Nucleus accumbens (tissue), 56 donors: ENCODE results near the gene TYR.
A peak's percentile ranks its signal among the peaks of the same experiment; 100 is the strongest.
"Not testable (repeated sequence)": the region's sequence is repeated elsewhere in the genome, so short reads cannot be mapped to it uniquely, and the experiment has no call there.

Experiments used
- DNase-seq, 56 donors: peaks; one replicate each; lab custom pipeline; 2025; lab: John Stamatoyannopoulos, UW

Gene TYR

DNA sequence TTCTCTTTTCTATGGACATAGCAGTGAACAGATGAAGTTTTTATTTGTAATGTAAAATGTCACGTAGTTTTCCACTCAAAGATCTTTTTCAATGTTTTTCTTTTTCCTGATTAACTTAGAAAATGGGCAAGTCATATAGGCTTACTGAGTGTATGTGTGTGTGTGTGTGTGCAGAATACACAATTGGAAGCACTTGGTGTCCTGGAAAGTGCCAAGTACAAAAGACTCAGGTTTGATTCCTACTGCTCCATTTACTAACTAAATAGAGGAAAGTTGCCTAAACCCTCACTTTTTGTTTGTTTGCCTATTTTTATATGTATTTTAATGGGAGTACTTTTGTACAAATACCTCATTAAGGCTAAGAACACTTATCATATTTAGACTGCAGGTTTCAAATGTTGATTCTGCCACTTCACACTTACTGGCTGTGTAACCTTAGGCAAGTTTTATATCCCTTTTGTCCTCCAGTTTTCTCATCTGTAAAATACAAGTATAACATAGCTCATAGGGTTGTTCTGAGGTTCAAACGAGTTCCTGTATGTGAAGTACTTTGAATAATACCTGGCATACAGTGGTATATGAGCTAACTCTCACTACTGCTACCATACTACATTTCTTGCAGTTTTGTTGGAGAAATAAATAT lies 90.1 kb downstream of the TYR start:
- DNase-seq: no peak

DNA sequence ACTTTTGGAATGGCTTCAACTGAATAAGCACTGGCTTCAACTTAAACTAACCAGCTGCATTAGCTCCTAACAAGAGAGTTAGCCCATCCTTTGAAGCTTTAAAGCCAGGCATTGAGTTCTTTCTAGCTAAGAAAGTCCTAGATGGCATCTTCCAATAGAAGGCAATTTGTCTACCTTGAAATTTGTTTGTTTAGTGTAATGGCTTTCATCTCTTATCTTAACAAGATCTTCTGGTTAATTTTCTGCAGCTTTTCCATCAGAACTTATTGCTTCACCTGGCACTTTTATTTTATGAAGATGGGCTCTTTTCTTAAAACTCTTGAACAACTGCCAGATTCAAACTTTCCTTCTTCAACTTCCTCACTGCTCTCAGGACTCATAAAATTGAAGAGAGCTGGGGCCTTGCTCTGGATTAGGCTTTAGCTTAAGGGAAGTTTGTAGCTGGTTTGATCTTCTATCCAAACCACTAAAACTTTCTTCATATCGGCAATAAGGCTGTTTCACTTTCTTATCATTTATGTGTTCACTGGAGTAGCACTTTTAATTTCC lies 94.9 kb downstream of the TYR start:
- not testable (repeated sequence) for DNase-seq

DNA sequence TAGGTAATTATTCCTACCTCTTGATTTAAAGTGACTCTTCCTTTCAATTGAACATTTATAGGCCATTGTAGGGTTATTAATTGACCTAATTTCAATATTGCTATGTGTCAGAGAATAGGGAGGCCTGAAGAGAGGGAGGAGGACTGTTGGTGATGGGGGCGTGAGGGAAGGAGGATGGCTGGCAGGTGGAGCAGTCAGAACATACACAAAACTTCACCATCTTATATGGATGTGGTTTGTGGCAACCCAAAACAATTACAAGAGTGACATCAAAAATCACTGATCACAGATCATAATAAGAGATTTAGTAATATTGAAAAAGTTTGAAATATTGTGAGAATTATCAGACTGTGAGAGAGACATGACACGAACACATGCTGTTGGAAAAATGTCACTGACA lies 95.5 kb downstream of the TYR start:
- not testable (repeated sequence) for DNase-seq

DNA sequence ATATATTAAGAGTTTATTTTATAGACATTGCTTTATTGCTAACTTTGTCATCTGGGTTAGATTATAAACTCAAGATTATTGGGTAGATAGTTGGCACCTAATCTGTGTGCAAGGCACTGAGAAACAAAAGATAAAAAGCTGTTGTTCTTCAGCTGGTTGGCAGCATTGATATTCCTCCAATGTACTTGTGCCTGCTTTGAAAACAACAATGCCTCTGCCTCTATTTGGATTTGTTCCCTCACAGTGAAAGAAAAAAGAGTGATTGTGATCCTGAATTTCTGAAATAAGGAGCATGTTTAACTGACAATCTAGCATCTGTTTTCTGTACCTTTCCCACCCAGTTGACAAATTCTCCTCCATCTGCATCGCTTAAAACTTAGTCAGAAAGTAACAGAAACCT lies 98.3 kb downstream of the TYR start:
- DNase-seq: peak in 5 of 56 donors; percentile 1 to 29 (median 3)

DNA sequence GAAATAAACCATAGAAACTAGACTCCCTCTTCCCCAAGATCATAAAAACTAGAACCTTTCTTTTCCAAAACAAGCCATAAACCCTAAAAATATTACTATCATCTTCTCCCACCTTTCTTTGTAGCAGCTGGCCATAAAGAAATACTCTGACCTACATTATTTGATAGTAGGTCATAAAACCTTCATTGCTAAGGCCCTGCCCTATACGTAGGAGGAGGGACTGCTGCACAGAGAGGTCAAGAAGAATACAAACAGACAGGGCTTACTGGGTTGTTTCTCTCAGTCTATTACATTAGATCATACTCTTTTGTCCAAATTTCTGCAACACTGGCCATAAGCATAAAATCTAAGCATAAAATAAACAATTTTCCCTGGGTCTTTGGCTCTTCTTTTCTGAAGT lies 101.5 kb downstream of the TYR start:
- DNase-seq: no peak

DNA sequence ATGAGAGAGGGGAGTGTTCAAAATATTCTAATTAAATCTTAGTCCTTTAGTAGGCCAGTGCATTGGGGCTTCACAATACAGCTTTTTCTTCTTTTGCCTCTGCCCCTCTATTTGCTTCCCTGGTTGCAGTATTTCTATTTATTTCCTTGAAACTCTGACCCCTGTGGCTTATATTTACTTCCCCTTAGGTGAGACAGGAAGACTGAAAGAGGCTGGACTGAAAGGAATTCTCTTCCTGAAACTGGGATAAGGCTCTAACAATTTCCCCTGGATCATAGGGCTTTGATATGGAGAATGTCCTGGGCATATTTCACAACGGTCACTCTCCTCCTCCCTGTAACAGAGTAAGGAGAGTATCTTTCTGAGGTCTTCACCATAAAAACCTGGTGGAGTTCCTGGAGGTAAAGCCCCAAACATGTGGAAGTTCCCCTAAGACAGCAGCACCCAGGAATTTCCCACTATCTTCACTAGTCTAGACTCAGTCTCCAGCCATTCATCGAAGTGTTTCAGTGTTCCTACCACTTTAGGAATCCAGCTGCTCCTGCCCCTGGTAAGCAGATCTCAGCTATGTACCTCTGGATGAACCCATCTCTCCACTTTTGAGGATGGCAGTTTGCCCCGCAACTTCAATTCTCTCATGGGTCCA lies 103.5 kb downstream of the TYR start:
- not testable (repeated sequence) for DNase-seq

DNA sequence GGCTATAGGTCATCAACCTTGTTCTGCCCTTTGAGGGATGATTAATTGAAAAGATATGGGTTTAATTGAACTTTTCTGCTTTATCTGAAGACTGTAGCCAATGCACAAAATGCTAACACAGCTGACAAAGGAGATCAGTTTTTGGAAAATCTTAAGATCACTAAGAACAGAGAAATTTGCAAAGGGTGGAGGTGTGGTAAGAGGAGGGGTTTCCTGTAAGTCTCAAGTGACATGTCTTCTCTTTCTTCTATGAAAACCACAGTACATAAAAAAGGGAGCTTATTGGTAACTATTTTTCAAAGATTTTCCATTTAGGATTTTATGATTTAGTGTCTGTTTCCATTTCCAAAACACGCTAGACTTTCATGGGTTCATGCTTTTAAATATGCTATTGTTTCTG lies 108.9 kb downstream of the TYR start:
- not testable (repeated sequence) for DNase-seq

DNA sequence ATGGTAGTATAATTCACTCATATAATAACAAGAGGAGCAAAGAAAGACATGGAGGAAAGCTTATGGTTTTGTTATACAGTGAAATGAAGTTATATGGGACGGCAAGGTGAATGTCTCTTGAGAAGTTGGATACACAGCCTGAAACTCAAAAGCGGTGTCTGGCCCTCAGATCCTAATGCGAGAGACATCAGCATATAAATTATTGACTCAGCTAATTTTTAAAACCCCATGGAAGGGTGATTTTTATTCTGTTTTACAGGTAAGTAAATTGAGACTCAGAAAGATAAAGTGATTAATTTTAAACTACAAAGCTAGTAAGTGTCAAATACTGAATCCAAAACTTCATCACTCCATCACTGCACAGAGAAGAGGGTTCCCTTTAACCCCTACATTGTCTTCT lies 110.3 kb downstream of the TYR start:
- not testable (repeated sequence) for DNase-seq

DNA sequence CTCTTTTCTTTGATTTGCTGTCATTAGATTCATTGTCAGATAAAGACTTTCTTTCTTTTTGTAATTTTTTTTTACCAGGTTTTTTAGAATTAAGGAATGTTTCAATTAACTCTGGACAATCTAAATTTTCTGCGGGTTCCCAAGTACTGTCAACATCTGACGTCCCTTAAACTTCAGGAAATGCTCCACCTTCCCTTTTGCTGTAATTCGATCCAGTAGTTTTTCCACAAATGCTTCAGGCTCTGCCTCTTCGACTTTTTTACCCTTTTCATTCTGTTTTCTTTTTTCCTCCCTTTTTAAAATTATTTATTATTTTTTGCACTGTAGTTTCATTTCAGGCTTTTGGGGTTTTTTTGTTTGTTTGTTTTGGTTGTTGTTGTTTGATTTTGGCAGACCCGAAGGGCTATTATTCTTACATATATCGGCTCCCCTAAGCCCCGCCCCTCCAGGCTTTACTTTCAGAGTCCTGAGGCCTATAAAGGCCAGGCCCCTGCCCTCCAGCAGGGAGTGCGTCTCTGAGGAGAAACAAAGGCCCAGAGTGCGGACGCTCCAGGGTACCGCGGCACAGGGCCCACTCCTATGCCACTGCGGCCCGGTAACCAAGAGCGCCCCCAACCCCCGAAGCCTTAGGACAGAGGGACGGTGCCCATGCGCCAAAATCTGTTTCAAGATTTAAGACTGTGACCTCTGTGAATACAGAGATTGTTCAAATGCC lies 116.4 kb downstream of the TYR start:
- DNase-seq: peak in 1 of 56 donors; percentile 0

DNA sequence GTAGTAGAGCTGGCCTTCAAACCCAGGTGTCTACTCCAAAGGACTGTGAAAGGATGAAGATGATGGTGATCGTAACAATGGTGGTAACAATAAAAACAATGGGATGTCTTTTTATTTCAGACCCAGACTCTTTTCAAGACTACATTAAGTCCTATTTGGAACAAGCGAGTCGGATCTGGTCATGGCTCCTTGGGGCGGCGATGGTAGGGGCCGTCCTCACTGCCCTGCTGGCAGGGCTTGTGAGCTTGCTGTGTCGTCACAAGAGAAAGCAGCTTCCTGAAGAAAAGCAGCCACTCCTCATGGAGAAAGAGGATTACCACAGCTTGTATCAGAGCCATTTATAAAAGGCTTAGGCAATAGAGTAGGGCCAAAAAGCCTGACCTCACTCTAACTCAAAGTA lies 117.3 kb downstream of the TYR start:
- not testable (repeated sequence) for DNase-seq

DNA sequence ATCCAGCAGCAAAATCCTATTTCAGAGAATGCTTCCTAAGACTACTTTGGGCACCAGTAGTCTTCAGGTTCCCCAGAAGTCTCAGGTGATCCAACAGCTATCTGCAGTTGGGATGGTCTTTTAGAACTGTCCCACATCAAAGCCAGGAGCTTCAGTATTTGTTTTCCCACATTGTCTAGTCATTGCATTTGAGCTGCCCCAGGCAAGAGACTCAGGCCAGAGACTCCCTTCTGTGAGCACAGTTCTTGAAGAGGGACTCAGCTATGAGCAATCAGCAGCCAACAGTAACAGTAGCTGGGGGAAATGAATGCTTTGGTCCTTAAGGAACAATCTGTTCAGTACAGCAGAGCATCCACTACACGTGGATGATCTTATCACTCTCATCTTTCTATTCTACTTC lies 125.4 kb downstream of the TYR start:
- DNase-seq: not testable (repeated sequence)

DNA sequence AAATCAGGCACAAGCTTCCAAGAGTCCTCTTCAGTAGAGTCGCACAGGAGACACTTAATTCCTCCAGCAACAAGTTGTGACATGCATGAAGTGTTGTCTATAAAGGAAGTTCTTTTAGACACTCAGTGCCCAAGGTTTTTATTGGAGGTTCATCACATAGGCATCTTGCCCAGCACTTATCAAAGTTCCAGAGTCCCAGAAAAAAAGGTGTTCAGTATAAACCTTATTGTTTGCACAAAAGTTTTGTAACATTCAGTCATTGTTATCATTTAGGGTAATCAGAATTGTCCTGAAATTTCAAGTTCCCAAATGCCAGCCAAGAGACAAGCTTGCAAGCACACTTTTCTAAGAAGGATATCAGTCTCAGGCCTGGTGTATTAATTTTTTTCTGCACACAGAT lies 130.6 kb downstream of the TYR start:
- not testable (repeated sequence) for DNase-seq

DNA sequence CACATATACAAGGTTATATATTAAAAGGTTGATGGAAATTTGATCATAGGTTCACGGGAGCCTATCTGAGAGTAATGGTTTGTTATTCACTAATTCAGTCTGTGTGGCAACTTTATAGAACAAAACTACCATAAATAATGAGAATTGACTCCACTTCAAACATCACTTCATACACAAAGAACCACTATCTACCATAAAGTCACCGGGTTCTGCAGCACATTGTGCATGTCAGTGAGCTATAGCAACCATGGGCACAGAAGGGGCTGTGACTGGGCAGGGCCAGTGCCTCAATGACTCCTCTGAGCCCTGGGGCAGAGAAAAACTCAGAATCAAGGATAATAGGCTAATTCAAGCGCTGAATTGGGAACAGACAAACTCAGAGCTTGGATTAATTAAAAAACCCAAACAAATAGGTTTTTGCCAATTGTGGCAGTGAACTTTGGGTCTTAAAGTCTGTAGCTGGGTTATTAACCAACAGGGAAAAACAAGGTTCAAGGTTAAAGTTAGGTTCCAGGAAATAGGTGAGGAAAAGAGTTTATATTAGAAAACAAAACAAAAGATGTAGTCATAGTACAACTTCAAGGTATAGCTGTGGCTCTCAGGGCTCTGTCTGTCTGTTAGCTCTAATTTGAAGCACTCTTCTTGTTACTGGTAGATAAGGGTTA lies 131.8 kb downstream of the TYR start:
- DNase-seq: not testable (repeated sequence)

DNA sequence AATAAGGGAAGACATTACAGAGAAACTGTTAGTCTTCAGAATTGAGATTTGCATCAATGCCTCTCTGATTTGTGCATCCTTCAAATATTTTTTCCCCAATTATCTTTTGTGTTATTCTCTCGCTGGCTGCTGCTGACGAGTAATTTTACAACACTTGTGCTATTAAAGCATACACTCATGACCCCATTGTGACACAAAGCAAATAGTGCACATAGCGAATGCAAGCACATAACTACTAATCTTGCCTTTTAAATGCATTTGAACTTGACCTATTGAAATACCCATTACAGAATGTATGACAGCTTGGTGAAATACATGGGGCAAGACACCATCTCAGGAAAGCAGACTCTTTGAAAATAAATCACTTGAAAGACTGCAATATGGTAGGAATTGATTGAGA lies 132.9 kb downstream of the TYR start:
- DNase-seq: not testable (repeated sequence)

DNA sequence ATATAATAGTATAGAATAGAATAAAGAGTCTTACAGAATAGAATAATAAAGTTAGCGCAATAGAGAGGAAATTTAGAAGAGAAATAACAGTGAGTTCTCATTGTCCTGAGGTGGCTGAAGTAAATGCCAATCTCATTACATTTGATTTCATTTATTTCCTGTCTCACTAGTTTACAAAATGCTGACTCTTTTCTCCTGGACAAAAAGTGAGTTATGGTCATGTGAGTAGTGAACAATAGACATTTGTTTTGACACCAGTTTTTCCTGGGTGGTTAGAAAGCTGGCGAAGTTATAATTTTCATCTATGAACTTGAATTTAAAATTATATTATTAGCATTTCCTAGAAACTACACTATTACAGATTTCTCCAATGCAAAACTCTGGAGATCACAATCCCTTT lies 143.7 kb downstream of the TYR start:
- DNase-seq: no peak

DNA sequence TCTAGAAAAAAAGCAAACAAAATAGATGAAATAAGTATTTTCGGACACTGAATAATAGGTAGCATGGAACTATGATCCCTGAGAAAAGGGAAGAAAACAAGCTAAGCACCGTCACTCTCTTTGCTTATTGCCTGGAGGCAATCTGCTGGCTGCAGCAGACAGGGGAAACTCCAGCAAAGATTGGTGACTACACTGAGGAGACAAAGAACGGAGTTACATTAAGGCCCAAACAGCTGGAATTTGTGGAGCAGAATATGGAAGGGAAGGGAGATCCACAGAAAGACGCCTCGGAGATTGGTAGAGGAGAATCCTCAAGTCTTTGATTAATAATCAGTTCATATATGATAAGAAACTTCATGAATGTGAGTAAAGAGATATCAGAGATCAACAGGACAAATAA lies 150.2 kb downstream of the TYR start:
- no peak for DNase-seq

DNA sequence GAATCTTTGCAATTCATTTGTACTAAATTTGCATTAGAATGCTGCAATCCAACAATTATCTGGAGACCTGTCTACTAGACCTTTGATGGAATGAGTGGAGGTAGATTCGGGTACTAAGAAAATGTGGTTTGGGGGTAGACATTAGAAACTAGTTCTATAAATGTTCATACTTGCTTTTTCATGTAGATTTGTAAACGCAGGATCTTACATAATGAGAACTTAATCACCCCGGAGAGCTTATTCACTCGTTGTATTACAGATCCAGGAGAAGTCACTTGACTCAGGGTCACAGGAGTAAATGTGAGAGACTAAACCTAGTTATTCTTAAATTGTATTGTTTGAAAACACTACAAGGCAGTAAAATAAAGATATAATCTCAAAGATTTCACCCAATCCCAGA lies 154.3 kb downstream of the TYR start:
- not testable (repeated sequence) for DNase-seq

DNA sequence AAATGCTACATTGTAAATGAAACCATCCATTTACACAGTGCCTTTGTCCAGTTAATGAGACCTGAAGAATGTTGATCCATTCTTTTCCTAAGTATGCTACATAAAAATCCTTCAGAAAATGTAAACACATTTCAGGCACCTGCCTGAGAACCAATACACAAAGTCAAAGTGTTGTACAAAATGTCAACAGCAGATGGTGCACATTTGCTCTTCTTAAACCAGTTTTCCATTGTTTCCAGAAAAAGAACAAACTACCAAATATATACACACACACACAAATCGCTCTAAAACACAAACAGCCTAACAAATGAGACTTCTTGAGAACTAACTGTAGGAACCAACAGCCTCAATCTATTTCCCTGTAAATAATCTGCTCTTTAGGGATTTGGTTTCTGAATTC lies 156.0 kb downstream of the TYR start:
- DNase-seq: peak in 1 of 56 donors; percentile 1

DNA sequence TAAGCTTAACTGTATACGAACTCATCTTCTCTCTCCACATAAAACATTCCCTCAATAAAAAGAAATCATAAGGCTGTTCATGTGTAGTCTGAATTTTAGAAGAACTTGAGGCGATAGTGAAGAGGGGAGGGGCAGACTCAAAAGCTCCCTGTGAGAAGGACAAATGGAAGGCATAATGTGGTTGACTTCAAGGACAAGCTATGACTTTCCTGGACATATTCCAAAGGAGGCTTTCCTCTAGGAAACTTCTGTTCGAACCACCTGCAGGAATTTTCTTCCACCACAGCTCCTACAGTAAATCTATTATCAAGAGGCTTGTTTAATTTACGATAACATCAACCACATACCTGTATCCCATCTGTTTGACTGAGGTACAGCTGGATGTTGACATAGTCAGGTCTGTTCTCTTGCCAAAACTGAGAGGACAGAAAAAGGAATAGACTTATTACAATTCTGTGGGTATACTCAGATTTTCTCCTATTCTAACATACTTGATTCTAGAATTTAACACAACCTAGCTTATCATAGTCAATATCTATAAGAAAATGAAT lies 159.5 kb downstream of the TYR start:
- DNase-seq: not testable (repeated sequence)

DNA sequence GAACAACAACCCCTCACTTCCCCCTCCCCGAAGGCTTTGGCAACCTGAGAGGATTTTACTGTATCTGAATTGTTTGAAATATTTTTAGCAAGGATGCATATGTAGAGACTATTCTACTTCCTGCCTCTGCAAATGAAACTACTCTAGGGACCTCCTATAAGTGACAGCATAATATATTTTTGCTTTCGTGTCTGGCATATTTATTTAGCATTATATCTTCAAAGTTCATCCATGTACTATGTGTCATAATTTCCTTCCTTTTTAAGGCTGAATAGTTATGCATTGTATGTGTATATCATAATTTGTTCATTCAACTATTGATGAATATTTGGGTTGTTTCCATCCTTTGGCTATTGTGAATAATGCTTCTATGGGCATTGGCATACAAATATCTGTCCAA lies 160.4 kb downstream of the TYR start:
- DNase-seq: not testable (repeated sequence)

DNA sequence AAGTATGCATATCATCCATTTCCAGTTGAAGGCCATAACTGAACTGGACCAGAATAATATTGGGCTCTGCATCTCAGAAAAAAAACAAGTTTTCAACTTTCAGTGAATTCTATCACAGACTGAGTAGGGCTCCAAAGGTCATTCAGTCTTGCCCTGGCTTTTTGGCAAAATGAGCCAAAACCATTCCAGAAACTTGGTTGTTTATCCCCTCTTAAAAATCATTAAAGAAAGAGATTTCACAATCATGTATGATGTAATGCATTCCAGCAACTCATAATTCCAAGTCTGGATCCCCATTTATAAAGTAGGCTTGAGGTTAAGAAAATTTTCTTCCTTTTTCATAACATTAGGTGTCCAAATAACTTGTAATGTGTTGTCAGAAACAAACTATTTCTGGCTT lies 162.8 kb downstream of the TYR start:
- DNase-seq: not testable (repeated sequence)
